ENCODE results near the gene RPS25.
"Not testable (repeated sequence)": the region's sequence is repeated elsewhere in the genome, so short reads cannot be mapped to it uniquely, and the experiment has no call there.

Gene RPS25

DNA sequence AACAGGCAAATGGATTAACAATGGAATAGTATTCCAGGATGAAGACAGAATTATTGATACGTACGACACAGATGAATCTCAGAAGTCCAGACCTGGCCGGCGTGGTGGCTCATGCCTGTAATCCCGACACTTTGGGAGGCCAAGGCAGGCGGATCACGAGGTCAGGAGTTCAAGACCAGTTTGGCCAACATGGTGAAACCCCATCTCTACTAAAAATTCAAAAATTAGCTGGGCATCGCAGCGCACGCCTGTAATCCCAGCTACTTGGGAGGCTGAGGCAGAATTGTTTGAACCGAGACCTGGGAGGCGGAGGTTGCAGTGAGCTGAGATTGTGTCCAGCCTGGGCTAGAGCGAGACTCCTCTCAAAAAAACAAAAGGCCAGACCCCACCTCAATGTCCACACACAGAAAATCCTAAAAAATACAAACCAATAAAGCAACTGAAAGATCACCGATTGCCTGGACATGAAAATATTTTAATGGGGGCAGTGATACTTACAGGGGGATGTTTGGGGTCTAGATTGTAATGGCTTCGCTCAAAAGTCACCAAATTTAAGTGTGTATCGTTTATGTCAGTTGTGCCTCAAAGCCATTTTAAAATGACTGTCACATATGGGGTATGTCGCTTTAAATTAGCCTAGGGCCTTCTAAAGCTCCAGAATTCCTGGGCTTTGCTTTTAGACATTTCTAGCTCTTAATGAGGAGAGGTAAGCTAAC, 3.8 kb downstream of the RPS25 start:
- DNase-seq, result no peak

DNA sequence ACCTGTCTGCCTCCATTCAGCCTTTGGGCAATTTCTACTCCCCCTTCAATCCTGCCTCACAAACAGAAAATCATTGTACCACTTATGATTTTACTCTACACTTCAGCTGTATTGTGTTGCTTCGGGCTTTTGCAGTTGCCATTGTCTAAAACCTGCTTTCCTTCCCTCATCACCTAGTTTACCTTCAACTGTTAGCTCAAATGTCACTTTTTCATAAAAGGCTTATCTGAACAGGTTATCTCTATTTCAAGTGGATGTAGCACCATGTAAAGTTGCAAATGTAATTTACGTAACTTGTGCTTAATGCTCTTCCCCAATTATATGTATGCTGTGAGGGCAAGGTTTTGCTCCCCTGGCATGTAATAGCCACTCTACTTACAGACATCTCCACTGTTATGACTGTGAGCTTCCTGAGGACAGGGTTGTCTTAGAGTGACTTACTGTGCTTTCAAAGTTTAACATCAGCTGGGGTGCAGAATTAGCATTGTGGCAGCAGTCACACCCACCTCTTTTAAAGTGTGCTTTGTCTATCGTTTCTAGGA, 5.4 kb downstream of the RPS25 start:
- DNase-seq, result no peak

GRCh38 chr11:119011476-119012053, 6.6 kb downstream of the RPS25 start:
- DNase-seq, result no peak

DNA sequence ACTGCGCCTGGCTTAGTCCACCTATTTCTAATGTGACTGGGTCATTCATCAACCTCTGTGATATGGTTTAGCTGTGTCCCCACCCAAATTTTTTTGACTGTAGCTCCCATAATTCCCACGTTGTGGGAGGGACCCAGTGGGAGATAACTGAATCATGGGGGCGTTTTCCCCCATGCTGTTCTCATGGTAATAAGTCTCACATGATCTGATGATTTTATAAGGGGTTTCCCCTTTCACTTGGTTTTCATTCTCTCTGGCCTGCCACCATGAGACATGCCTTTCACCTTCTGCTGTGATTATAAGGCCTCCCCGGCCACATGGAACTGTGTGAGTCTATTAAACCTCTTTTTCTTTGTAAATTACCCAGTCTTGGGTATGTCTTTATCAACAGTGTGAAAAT, 11.5 kb downstream of the RPS25 start:
- no peak for DNase-seq

- no peak for DNase-seq
Observed at GRCh38 chr11:119000906-119001305, 17.2 kb downstream of the RPS25 start.

- no peak for DNase-seq
Observed at GRCh38 chr11:118998822-118999221, 19.3 kb downstream of the RPS25 start.

GRCh38 chr11:118998388-118998717, 19.8 kb downstream of the RPS25 start:
- no peak for DNase-seq

- DNase-seq, result peak; percentile 97
Observed at GRCh38 chr11:118997627-118998387, 20.3 kb downstream of the RPS25 start, which contains the start of gene CENATAC. TSS of gene CENATAC (plus strand) at chr11:118998138. CDS start at chr11:118998198, 60 bp downstream.

- DNase-seq, result peak; percentile 54
Observed at GRCh38 chr11:118996926-118997626, 21.1 kb downstream of the RPS25 start.

GRCh38 chr11:118991486-118992038, 26.6 kb downstream of the RPS25 start:
- not testable (repeated sequence) for DNase-seq

DNA sequence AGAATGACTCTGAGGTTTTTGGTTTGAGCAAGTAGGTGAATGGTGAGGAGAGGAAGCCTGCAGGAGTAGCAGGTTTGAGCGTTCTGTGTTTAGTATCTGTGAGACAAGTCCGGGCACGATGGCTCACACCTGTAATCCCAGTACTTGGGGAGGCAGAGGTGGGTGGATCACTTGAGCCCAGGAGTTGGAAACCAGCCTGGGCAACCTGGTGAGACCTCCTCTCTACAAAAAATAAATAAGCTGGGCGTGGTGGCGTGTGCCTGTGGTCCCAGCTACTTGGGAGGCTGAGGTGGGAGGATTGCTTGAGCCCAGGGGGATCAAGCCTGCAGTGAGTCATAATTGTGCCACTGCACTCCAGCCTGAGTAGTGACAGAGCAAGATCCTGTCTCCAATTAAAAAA, 29.9 kb downstream of the RPS25 start:
- DNase-seq, result no peak

DNA sequence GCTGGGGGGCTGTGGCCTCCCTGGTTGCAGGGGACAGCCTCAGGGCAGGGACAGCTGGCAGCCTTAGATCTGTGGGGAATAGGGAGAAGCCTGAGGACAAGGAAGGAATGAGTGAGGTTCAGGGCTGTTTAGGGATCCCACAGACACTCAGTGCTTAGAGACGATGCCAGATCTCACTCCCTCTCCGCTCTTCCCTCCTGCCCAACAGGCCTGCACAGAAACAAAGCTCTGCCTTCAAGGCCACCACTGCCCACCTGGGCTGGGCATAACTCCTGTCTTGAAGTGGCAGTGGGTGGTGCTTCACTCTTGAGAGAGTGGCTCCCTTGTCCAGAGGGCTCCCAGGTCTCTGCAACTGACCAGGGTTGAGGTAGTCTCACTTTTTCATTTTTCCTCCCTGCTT, 33.3 kb downstream of the RPS25 start:
- no peak for DNase-seq

DNA sequence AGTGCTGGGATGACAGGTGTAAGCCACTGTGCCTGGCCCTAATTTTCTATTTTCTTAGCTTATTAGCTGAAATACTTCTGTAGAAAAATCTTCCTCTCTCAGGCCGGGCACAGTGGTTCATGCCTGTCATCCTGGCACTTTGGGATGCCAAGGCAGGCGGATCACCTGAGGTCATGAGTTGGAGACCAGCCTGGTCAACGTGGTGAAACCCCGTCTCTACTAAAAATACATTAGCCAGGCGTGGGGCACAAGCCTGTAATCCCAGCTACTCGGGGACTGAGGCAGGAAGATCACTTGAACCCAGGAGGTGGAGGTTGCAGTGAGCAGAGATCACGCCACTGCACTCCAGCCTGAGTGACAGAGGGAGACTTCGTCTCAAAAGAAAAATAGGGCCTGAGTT, 33.8 kb downstream of the RPS25 start:
- DNase-seq, result not testable (repeated sequence)

- no peak for DNase-seq
Observed at GRCh38 chr11:118980191-118980881, 37.8 kb downstream of the RPS25 start.

DNA sequence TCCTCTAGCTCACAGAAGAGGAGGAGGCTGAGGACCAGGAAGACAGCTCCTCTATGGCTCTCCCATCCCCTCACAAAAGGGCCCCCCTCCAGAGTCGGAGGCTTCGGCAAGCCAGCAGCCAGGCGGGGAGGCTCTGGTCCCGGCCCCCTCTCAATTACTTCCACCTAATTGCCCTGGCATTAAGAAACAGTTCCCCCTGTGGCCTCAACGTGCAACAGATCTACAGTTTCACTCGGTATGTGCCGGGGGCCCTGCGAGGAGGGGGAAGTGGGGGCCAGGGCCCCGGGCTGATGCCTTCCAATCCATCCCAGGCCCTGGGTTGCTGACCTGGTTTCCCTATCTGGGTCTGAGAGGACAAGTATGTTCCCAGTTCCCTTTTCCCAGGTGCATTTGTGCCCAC, 38.7 kb downstream of the RPS25 start:
- no peak for DNase-seq

DNA sequence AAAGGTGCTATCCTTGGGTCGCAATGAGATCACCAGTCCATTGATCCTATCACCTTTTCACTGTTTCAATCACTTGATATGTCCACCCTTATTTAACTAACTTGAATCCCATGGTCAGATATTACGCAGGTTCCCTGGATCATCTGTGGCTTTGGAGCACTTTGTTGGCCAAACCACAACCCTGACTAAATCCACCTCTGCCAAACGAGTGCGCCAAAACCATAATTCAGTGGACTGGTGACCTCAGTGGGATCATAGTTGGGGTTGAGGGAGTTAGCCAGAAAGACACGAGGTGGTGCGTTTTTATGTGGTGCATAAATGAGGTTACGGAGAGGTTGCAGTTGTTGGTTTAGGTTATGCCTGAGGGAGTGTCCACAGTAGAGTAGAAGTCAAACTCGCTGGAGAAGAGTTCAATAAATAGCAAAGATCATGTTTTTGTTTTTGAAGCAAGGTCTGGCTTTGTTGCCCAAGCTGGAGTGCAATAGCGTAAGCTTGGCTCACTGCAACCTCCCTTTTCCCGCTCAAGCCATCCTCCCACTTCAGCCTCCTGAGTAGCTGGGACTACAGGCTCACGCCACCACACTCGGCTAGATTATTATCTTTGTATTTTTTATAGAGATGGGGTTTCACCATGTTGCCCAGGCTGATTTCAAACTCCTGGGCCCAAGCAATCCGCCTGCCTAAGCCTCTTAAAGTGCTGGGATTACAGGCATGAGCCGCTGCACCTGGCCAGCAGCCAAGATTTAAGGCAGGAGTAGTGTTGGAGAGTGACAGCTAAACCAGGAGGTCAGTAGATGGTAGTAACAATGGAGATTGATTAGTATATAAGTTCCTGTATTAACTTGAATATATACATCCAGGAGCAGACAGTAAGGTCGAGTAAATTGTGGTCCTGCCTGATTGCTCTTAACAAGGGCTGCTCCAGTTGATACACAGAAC, 42.1 kb downstream of the RPS25 start:
- no peak for DNase-seq

DNA sequence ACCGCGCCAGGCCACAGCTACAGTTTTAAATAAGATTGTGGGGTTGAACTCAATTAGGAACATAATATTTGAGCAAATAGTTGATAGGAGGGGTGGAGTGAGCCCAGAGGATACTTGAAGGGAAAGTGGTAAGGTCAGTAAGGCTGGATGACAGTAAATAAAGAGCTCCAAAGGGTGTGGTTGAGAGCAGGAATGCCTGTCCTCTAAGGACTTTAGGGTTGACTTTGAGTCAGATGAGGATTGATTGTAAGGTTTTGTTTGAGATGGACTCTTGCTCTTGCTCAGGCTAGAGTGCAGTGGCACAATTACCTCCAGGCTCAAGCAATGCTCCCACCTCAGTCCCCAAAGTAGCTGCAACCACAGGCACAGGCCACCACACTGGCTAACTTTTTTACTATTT, 44.2 kb downstream of the RPS25 start:
- DNase-seq, result no peak

DNA sequence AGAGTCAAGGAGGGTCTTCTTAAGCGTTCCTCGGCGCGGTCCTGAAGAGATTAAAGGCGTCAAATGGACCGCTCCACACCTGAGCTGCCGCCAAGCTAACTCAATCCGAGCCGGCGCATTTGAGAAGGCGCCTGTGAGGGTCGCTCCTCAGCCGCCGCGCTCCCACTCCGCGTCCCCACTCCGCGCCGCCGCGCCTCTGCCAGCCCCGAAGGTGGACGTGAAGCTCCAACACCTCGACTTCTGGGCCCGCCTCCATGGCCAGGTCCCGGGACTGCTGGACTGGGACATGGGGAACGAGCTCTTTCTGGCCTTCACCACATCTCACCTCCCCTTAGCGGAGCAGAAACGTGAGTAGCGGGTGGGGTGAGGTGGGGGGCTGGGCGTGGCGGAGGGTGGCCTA, 46.5 kb downstream of the RPS25 start, which contains the start of gene FOXR1:
TSS of gene FOXR1 (plus strand) at position 116 of the 400 bp plus-strand sequence. CDS start at position 287, 171 bp downstream.
- DNase-seq, result no peak

- not testable (repeated sequence) for DNase-seq
Observed at GRCh38 chr11:118969508-118969907, 48.6 kb downstream of the RPS25 start.
